Mesenteric fat pad (tissue), 1 donor: ENCODE data around the gene EYA2. TPM values are rescaled to one million over a fixed set of nuclear protein-coding genes. Genes with fewer than 3 reads are reported as not detected.

ENCODE experiments used
- DNase-seq: peaks from one replicate; pipeline ENCODE4 v3.0.0-alpha.2; 2020; ENCODE audit warnings: low spot score
- total RNA-seq: library from RNA; stranded (reverse); fragmentation: NEBNext Ultra II Directional; extraction: Animal tissue kit (Norgen Biotek cat#: 25700); gene quantifications from one replicate; pipeline ENCODE4 v1.2.1, GENCODE V29; 2021
- donor health status: DM: yes; HTN: yes; CAD: no.

EYA2 gene
- total RNA-seq, 1 donor from 2014 or later: 32.8 TPM

GRCh38 chr20:47063407-47063806, 168.8 kb downstream of the EYA2 start:
- DNase-seq: no peak

GRCh38 chr20:47063808-47064207, 169.2 kb downstream of the EYA2 start:
- DNase-seq: no peak

GRCh38 chr20:47066484-47067270, 172.0 kb downstream of the EYA2 start:
- DNase-seq: no peak

GRCh38 chr20:47067776-47068175, 173.1 kb downstream of the EYA2 start:
- no peak for DNase-seq

- no peak for DNase-seq
Measured at GRCh38 chr20:47070176-47070575, 175.5 kb downstream of the EYA2 start.

- no peak for DNase-seq
Measured at GRCh38 chr20:47071646-47072185, 177.1 kb downstream of the EYA2 start.

GRCh38 chr20:47073766-47074475, 179.3 kb downstream of the EYA2 start:
- DNase-seq: no peak

- DNase-seq: no peak
Measured at GRCh38 chr20:47075263-47075662, 180.6 kb downstream of the EYA2 start.

- DNase-seq: no peak
Measured at GRCh38 chr20:47079047-47079446, 184.4 kb downstream of the EYA2 start.

GRCh38 chr20:47080365-47080764, 185.7 kb downstream of the EYA2 start:
- DNase-seq: no peak

GRCh38 chr20:47086316-47086715, 191.7 kb downstream of the EYA2 start:
- no peak for DNase-seq

- no peak for DNase-seq
Measured at GRCh38 chr20:47088335-47088734, 193.7 kb downstream of the EYA2 start.

- DNase-seq: no peak
Measured at GRCh38 chr20:47089151-47089550, 194.5 kb downstream of the EYA2 start.

- no peak for DNase-seq
Measured at GRCh38 chr20:47090835-47091234, 196.2 kb downstream of the EYA2 start.

GRCh38 chr20:47093320-47093966, 198.8 kb downstream of the EYA2 start:
- DNase-seq: no peak

- DNase-seq: no peak
Measured at GRCh38 chr20:47095690-47096089, 201.0 kb downstream of the EYA2 start.

- DNase-seq: no peak
Measured at GRCh38 chr20:47097691-47098622, 203.3 kb downstream of the EYA2 start.

GRCh38 chr20:47099093-47099492, 204.4 kb downstream of the EYA2 start:
- DNase-seq: no peak

GRCh38 chr20:47099825-47100441, 205.3 kb downstream of the EYA2 start:
- no peak for DNase-seq

- DNase-seq: no peak
Measured at GRCh38 chr20:47102629-47103028, 208.0 kb downstream of the EYA2 start.
